ENCODE data around the gene SIK3. TPM values are rescaled to one million over a fixed set of nuclear protein-coding genes. Genes with fewer than 3 reads are reported as not detected.
A peak's percentile ranks its signal among the peaks of the same experiment; 100 is the strongest.
"Not testable (repeated sequence)": the region's sequence is repeated elsewhere in the genome, so short reads cannot be mapped to it uniquely, and the experiment has no call there.

The SIK3 gene
- total RNA-seq, 1 donor from 2014 or later = 16.7 TPM

DNA sequence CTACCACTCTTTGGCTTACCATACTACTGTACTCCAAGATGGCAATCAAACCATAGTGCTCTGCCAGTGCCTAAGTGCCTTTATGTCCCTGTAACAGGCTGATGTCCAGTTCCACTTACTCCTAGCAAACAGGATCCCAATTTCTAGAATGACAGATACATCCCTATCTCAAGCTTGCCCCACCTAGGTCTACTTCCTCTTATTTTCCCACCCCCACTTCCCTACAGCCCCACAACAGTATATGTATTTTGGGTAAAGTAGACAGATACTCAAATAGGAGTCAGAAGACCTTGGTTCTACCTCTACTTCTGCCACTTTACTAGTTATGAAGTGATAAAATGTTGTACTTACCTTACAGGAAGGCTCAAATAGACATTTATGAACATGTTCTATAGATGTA lies 24.1 kb downstream of the SIK3 start:
- no peak for DNase-seq

DNA sequence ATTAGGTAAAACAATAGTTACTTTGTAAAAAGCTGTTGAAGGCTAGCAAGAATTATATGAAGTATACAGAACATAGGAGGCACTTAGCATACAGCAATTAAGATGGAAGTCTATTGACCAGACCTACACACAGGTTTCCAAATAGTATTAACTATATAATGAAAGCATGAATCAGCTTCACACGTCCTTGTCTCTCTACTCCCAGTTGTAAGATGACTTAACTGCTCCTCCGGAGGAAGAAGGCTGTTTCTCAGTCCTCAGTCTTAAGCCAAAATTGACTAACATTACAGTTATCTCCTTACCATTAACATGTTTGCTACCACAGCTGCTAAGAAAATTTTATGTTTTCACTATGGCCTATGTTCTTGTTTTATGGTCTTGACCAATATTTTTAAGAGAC lies 24.7 kb downstream of the SIK3 start:
- no peak for DNase-seq

DNA sequence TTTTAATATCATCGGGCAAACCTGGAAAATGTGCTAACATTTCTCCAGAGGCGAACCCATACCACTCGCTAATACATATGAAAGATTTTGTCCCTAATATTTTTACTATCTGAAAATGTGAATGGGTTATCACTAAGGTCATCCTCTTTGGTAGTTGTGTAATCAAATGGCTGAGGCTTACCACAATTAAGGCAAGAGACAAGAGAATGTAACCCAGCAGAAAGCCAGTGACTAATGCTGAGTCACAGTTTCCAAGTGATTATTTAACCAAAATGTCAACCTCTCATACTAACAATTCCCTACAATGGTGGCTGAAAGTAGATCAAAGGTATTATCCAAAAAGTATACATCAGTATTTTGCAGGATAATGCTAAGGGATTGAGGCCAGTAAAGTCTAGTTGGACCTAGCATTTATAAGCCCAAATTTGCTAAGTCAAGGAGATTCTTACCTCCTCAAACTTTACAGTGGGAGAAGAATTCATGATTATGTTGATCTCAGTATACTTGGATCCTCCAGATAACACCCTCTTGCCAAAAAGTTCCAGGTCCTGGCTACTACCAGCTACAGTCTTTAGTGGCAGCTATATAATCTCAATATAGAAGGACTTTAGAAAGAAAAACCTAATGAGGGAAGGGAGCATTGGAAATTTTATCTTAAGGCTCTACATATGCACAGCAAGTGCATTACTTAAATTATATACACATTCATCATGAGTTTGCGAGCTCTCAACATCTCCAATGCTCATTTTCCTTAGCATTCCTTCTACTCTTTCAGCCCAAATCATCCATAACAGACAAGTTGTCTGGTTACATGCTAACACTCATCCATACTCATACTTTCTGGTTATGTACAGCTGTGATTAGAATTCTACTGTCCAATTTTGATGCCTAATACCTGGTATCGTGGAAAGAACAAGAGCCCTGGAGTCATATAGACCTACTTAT lies 25.4 kb downstream of the SIK3 start:
- peak; percentile 91 for DNase-seq

DNA sequence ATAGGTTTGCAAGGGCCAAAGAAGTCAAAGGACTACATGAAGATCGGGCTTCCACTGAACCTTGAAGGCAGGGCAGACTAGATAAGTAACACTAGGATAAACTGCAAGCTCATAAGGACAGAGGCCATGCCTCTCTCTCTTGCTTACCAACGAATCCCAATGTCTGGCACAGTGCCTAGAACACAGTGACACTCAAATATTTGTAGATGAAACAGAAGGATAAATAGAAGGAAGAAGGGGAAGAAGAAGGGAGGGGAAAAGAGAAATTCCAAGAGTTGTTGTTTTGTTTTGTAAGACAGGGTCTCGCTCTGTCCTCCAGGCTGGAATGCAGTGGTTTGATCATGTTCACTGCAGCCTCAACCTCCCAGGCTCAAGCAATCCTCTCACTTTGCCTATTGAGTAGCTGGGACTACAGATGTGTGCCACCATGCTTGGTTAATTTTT lies 26.9 kb downstream of the SIK3 start:
- DNase-seq = peak; percentile 24

DNA sequence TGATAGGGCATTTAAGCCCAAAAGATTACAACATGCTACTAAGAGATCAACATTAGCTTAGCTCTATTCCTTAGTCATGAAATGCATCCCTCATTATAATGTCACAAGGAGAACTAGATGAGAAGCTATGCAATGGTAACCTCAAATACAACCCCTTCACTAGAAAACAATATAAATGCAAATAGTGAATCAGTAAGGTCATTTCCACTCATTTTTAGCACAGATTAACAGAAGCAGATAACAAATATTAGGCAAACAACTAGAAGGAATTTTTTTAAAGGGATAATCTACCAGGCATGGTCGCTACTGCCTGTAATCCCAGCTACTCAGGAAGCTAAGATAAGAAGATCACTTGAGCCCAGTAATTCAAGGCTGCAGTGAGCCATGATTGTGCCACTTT lies 28.2 kb downstream of the SIK3 start:
- DNase-seq = peak; percentile 37

DNA sequence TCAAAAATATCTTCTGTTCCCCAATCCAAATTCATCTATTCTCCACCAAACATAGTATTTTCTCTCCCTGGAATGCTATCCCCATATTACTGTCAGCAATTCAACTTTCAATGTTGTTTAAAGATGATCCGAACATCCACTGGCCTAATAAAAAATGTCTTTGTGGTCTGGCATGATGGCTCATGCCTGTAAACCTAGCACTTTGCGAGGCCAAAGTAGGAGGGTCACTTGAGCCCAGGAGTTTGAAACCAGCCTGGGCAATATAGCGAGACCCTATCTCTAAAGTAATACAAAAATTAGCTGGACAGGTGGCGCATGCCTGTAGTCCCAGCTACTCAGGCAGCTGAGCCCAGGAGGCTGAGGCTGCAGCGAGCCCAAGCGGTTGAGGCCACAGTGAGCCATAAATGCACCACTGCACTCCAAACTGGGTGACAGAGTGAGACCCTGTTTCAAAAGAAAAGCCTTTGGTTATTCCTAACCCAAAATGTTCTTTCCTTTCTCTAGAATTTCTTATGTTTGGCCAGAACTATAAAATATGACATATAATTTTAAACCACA lies 29.8 kb downstream of the SIK3 start:
- no peak for DNase-seq

DNA sequence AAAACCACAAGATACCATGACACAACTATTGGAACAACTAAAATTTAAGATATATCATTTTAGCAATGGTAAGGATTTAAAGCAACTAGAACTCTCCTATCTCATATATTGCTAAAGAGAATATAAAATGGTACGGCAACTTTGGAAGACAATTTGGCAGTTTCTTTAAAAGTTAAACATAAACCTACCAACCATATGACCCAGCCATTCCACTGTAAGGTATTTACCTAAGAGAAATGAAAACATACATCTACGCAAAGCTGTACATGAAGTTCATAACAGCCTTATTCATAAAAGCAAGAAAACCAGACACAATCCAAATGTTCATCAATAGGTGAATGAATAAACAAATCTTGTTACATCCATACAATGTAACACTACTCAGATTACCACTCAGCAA lies 31.3 kb downstream of the SIK3 start:
- DNase-seq = no peak

DNA sequence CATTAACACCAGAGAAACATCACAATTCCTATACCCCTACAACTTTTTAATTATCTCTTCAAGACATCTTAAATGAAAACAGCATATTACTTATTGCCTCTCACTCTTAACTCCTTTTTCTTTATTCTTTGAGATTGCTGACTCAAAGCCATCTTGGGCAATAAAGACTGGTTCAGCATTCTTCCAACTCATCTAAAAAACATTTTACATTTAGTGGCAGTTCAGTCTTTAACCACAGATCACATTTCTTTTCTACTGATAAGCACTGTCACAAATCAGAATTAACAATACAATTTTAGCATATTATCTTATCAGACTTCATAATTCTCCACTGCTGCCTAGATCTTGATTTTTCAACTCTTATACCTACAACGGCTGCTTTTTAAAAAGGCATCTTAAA lies 34.0 kb downstream of the SIK3 start:
- no peak for DNase-seq

DNA sequence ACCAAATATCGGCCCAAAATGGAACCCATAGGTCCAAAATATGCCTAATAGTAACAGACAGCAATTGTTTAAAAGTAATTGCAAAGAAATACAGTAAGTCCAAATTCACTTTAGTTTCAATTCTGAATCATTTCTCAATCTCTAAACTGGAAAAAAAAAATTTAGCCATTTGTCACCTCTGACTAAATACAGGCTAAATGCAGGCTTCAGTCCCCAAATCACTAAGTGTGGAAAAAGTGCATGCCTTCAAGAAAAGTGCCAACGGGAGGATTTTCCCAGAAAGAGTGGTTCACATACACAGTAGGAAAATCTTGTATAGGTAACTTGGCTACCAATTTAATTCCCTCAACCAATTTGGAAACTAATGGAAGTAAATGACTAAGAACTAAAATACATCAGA lies 35.7 kb downstream of the SIK3 start:
- no peak for DNase-seq

DNA sequence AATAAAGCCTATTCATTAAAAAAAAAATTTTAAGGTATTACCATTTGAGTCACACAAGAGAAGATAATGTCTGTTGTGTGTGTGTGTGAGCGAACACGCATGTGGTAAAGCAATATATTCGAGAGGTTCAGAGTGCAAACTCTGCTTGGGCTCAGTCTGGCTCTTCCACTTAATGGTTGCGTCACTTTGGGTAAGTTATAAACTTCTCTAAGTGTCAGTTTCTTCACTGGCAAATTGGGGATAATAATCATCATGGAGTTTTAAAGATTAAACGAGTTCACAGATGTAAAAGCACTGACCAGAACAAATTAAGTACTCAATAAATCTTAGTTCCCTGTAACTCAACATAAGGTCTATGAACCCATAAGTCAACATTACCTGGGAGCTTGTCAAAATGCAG lies 37.0 kb downstream of the SIK3 start:
- DNase-seq = no peak

DNA sequence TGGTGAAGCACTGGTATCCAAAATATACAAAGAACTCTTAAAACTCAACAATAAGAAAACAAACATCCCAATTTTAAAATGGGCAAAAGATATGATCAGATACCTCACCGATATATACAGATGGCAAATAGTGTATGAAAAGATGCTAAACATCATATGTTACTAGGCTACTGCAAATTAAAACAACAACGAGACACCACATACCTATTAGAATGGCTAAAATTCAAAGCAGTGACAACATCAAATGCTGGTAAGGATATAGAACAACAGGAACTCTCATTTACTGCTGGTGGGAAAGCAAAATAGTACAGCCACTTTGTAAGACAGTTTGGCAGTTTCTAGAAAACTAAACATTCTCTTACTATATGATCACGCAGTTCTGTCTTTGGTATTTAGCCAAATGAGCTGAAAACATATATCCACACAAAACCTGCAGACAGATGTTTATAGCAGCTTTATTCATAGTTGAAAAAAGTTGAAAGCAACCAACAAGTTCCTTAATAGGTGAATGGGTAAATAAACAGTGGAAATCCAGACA lies 38.5 kb downstream of the SIK3 start:
- peak; percentile 30 for DNase-seq

DNA sequence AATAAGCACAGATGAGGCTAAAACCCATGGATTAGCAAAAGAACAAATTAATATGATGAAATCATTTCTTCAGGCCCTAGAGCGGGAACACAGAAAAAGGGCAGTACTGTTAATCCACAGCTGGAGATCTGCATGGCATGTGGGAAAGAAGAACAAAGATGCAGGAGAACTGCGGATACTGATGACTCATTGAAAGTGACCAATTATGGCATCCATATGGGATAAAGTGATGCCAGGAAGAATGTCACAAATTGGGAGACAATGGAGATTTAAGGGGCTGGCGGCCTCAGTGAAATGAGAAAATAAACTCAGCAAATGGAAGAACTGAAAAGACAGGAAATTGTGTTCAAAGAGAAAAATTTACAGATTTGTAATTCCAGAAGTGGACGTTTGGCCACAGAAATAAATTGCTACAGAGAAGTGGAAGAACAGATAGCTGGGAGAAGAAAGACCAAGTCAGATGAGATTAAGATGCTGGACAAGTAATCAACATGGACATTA lies 39.4 kb downstream of the SIK3 start:
- peak; percentile 79 for DNase-seq

DNA sequence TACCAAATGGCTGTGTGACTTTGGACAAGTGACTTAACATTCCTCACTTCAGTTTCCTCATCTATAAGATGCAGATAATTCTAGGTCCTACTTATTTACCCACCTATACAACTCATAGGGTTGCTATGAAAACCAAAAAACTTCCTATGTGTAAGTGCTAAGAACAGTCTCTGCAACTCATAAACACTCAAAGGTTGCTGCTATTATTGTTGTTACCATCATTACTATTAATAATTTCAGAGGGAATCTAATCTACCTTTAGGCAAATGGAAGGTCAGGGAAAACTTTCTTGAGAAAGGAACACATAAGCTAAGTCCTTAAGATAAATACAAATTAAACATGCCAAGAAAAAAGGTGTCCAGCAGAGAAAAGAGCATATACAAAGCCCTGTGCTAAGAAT lies 40.5 kb downstream of the SIK3 start:
- no peak for DNase-seq

DNA sequence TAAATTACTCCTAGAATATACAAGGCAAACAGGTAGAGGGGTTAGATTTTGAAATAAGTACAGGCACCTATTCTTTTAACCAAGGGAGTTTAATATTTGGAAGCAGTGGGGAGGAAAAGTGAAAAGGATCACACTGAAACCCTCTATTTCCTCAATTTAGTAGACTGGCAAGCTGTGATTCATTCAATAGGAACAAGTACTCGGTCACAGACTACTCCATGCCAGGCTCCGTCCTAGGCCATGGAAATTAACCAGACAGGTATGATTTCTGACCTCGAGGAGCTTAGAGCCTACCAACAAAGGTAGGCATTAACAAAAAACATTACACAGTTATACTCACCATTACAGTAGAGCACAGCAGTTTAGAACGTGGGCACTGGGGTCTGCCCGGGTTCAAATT lies 40.9 kb downstream of the SIK3 start:
- DNase-seq = no peak

DNA sequence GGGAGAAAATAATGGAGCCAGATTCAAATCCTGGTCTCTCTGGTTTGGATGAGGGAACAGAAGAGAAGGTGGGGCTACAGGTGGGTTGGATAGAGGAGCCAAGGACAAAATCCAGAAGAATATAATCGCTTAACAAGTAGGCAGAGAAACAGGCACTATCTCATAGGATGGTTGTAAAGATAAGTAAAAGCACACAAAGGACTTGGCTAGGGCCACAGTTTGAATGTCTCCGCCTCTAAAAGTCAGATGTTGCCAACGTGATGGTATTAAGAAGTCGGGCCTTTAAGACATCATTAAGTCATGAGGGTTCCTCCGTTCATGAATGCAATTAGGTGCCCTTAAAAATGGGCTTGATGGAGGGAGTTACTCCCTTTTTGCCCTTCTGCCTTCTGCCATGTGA lies 42.8 kb downstream of the SIK3 start:
- DNase-seq = no peak

DNA sequence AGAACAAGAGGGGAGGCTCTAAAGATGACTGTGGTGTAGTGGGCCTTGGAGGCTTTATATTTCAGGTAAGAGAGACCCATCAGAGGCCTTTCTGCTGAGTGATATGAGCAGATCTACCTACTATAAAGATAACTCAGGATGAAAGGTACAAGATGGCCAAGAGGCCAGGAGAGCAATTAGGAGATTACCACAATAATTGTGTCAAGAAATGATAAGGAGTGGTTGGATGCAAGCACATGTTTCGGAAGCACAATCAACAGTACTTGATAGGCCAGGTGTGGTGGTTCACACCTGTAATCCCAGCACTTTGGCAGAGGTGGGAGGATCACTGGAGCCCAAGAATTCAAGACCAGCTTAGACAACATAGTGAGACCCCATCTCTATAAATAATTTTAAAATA lies 43.8 kb downstream of the SIK3 start:
- no peak for DNase-seq

DNA sequence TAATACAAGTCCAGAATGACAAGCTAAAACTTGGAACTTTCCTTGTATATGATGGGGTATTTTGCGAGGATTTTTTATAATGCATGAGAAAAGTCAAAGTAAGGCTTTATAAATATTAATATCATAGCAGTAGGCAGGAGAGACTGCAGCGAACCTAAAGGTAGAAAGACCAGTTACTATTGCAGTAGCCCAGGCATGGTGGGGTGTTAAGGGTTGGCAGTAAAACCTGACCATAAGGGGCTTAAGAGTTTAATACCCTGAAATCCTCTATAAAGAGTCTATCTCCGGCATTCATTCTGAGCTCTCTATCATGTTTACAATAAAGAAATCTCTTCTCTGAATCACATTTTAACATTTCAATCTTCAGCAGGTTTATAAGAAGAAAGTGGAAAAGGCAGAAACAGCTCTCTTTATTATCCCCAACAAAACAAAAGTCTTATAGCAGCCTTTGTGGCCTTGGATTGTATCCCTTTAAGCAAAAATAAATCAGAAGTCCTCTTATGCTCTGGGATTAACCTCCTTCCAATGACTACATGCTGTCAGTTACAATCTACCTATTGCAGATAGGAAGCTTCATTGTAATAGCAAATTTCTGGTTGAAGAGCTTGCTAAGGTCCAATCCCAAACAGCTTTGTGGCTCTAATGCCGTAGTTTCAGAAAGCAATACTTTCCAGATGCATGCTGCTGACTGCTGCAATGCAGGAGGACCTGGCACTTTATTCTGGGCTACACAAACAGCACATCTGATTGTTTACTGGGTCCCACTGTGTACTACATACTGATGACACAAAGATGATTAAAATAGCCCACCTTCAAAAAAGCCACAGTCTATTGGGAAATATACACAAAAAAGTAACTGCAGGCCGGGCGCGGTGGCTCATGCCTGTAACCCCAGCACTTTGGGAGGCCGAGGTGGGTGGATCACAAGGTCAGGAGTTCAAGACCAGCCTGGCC lies 45.8 kb downstream of the SIK3 start:
- DNase-seq = no peak

DNA sequence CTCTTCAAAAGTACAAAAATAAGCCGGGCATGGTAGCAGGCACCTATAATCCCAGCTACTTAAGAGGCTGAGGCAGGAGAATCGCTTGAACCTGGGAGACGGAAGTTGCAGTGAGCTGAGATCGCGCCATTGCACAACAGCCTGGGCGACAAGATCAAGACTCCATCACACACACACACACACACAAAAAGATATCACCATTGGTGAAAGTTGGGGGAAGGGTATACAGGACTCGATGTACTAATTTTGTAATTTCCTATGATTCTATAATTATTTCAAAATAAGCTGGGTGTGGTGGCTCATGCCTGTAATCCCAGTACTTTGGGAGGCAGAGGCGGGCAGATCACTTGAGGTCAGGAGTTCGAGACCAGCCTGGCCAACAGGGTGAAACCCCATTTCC lies 48.1 kb downstream of the SIK3 start:
- not testable (repeated sequence) for DNase-seq

DNA sequence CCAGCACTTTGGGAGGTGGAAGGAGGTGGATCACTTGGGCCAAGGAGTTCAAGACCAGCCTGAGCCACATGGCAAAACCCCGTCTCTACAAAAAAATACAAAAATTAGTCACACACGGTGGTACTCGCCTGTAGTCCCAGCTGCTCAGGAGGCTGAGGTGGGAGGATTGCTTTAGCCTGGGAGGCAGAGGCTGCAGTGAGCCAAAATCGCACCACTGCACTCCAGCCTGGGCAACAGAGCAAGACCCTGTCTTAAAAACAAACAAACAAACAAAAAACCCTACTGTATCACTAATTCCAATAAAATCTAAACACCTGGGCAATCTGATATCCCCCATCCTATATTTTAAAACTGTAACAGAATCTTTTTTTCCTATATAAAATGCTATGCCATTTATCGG lies 51.6 kb downstream of the SIK3 start:
- not testable (repeated sequence) for DNase-seq

DNA sequence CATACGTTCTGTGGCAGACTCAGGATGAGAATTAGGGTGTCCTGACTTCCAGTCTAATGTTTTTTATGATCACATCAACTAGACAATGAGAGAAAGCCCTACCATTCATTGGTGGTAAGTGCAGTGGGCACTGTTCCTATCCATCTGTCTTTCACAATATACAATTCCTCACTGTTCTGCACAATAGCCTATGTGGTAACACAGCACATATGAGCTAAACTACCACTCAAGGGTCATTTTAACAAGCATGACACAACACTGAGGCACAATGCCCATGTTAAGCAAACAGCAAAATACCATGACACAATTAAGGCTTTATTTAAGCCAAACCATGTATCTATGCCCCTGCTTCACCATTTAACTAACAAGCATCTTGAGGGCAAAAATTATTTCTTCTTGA lies 52.3 kb downstream of the SIK3 start:
- peak; percentile 4 for DNase-seq

DNA sequence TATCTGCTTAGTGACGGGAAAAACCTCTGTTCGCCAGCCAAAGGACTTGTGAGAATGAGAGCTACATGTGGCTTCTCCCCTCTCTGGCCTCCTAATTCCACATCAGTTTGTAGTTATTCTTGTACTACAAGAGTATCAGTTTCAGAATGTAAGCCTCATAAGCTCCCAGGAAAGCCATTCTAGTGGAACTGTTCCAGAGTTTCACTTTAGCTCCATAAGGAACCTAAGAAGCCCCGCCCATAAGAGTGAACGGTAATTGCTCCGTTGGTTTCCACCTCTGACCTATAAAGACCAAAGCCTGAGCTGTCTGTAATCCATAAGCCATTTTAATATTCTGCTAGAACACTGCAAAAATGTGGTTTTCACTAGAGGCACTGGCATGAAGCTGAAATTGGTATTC lies 53.0 kb downstream of the SIK3 start:
- DNase-seq = no peak

DNA sequence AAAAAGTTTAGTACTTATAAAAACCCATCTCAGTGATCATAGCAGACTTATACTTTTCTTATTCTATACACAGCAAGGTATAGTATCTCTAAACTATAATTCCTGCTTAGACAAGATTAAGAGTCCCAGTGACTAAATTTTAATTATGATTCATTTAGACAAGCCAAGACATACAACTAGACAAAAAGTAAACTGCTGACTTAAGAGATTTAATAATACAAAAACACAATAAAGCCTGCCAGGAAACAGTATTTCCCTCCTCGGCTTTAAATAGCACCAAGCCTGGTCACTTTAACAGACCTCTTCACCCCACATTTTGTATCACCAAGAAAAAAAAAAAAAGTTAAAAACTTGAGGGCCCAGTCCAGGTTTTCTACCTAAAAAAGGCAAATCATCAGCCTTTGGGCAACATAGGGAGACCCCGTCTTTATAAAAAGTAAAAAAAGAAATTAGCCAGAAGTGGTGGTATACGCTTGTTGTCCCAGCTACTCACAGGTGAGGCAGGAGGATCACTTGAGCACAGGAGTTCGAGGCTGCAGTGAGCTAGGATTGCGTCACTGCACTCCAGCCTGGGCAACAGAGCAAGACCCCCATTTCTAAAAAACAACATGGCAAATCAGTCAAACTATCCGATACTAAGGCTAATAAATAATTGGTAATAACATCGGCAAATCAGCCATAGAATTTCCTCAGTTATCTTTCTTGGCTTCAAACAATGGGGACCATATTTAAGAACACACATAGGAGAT lies 53.8 kb downstream of the SIK3 start:
- DNase-seq = peak; percentile 58

Measured in dermis blood vessel endothelial cell (primary cell).